ENCODE results near the gene CTDSP2. TPM values are rescaled to one million over a fixed set of nuclear protein-coding genes. Genes with fewer than 3 reads are reported as not detected.

CTDSP2 gene
- total RNA-seq, 4 donors from 2014 or later, result 151 to 190 (median 170) TPM

- peaks cover 0 to 51% of the 10 kb centered on the region in 2 donors for H3K36me3 ChIP-seq
- peak overlapping the region in 1 of 4 donors; percentile 79 for H3K27ac ChIP-seq
- no peak overlapping the region for H3K4me3 ChIP-seq
- WGBS, 2 donors (ENCODE audit: low coverage in 1 of 2), result 59 to 69% methylated on average over 2 of the region's 2 CpGs
- peaks cover 3 to 22% (median 6%) of the 10 kb centered on the region in 3 donors for H3K4me1 ChIP-seq
- no peaks in the 10 kb centered on the region for H3K9me3 ChIP-seq
- H3K27me3 ChIP-seq, result no peaks in the 10 kb centered on the region
- TF ChIP-seq, protein P1, sequence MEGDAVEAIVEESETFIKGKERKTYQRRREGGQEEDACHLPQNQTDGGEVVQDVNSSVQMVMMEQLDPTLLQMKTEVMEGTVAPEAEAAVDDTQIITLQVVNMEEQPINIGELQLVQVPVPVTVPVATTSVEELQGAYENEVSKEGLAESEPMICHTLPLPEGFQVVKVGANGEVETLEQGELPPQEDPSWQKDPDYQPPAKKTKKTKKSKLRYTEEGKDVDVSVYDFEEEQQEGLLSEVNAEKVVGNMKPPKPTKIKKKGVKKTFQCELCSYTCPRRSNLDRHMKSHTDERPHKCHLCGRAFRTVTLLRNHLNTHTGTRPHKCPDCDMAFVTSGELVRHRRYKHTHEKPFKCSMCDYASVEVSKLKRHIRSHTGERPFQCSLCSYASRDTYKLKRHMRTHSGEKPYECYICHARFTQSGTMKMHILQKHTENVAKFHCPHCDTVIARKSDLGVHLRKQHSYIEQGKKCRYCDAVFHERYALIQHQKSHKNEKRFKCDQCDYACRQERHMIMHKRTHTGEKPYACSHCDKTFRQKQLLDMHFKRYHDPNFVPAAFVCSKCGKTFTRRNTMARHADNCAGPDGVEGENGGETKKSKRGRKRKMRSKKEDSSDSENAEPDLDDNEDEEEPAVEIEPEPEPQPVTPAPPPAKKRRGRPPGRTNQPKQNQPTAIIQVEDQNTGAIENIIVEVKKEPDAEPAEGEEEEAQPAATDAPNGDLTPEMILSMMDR (IDR thresholded peaks at IDR 0.05), result no peak
- TF ChIP-seq POLR2AphosphoS5 (IDR thresholded peaks at IDR 0.05) (no peak), EP300 (IDR thresholded peaks at IDR 0.05) (no peak), POLR2A (IDR thresholded peaks at IDR 0.05) (no peak)
- no peak for ATAC-seq
Observed at GRCh38 chr12:57781801-57782200, 64.7 kb downstream of the CTDSP2 start.

GRCh38 chr12:57781244-57781643 is 65.3 kb downstream of the CTDSP2 start:
- TF ChIP-seq POLR2AphosphoS5 (IDR thresholded peaks at IDR 0.05) (no peak), EP300 (IDR thresholded peaks at IDR 0.05) (no peak), POLR2A (IDR thresholded peaks at IDR 0.05) (no peak)
- TF ChIP-seq, protein P1 (IDR thresholded peaks at IDR 0.05), result no peak
- no peak overlapping the region for H3K27ac ChIP-seq
- WGBS, 2 donors (ENCODE audit: low coverage in 1 of 2), result 90 to 93% methylated on average over 3 of the region's 3 CpGs

GRCh38 chr12:57780284-57780897 is 66.1 kb downstream of the CTDSP2 start:
- Histone ChIP-seq H3K27me3 (no peaks in the 10 kb centered on the region), H3K9me3 (no peaks in the 10 kb centered on the region), H3K27ac (no peak overlapping the region), H3K4me1 (peaks cover 3 to 22% (median 6%) of the 10 kb centered on the region in 3 donors), H3K4me3 (no peak overlapping the region), H3K36me3 (peaks cover 0 to 48% of the 10 kb centered on the region in 2 donors)
- TF ChIP-seq POLR2A (IDR thresholded peaks at IDR 0.05) (no peak), EP300 (IDR thresholded peaks at IDR 0.05) (no peak), POLR2AphosphoS5 (IDR thresholded peaks at IDR 0.05) (no peak)
- TF ChIP-seq, protein P1 (IDR thresholded peaks at IDR 0.05), result no peak
- ATAC-seq, result no peak
- 83% methylated on average over 1 of the region's 4 CpGs; no CpG with 5 or more reads in 1 of the 2 donors for WGBS, 2 donors (ENCODE audit: low coverage in 1 of 2)

More at GRCh38 chr12:57781244-57781643, 65.3 kb downstream of the CTDSP2 start:
- no peak overlapping the region for H3K4me3 ChIP-seq
- H3K4me1 ChIP-seq, result peaks cover 3 to 22% (median 6%) of the 10 kb centered on the region in 3 donors
- H3K36me3 ChIP-seq, result peaks cover 0 to 48% of the 10 kb centered on the region in 2 donors
- no peaks in the 10 kb centered on the region for H3K9me3 ChIP-seq
- H3K27me3 ChIP-seq, result no peaks in the 10 kb centered on the region
- no peak for ATAC-seq

DNA sequence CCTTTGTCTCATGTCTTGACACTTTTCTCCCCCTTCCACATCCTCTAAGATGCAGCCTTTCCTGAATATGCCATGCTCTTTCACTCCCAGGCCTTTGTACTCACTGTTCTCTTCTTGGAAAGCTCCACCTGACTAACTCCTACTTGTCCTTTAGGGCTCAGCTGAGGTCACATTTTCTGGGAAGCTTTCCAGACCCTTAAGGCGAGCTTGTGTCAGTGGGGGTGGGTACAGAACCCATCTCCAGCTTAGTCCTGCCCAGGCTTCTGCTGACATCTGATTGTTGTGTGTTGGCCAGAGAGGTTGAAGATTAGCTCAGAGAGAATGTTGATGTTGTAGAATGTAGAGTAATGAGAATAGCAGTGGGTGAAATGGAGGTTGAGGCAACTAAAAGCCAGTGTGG is 66.8 kb downstream of the CTDSP2 start:
- Histone ChIP-seq H3K4me3 (no peak overlapping the region), H3K27ac (no peak overlapping the region), H3K36me3 (peaks cover 0 to 49% of the 10 kb centered on the region in 2 donors), H3K9me3 (no peaks in the 10 kb centered on the region), H3K4me1 (peaks cover 3 to 19% (median 6%) of the 10 kb centered on the region in 3 donors), H3K27me3 (no peaks in the 10 kb centered on the region)
- no peak for ATAC-seq
- WGBS, 2 donors (ENCODE audit: low coverage in 1 of 2), result 13 to 20% methylated on average over 1 of the region's 1 CpG
- TF ChIP-seq EP300 (IDR thresholded peaks at IDR 0.05), result no peak
- TF ChIP-seq, protein P1 (IDR thresholded peaks at IDR 0.05), result no peak
- TF ChIP-seq POLR2AphosphoS5 (IDR thresholded peaks at IDR 0.05), result no peak
- no peak for TF ChIP-seq POLR2A (IDR thresholded peaks at IDR 0.05)

- Histone ChIP-seq H3K27me3 (no peaks in the 10 kb centered on the region), H3K4me1 (peaks cover 0 to 18% (median 4%) of the 10 kb centered on the region in 3 donors), H3K9me3 (no peaks in the 10 kb centered on the region), H3K36me3 (peaks cover 0 to 49% of the 10 kb centered on the region in 2 donors), H3K27ac (no peak overlapping the region), H3K4me3 (no peak overlapping the region)
- WGBS, 2 donors (ENCODE audit: low coverage in 1 of 2), result 74 to 91% methylated on average over 3 to 4 of the region's 7 CpGs
- ATAC-seq, result no peak
- TF ChIP-seq POLR2AphosphoS5 (IDR thresholded peaks at IDR 0.05) (no peak), EP300 (IDR thresholded peaks at IDR 0.05) (no peak), POLR2A (IDR thresholded peaks at IDR 0.05) (no peak)
- TF ChIP-seq, protein P1 (IDR thresholded peaks at IDR 0.05), result no peak
Observed at GRCh38 chr12:57777911-57778310, 68.6 kb downstream of the CTDSP2 start.

Measured in gastroesophageal sphincter (tissue), 4 donors.